NCI-H82 (cell line): ENCODE data around the gene GJC1.
A peak's percentile ranks its signal among the peaks of the same experiment; 100 is the strongest.

ENCODE experiments used
- DNase-seq: peaks from one replicate; lab custom pipeline; 2025; lab: John Stamatoyannopoulos, UW

The GJC1 gene

DNA sequence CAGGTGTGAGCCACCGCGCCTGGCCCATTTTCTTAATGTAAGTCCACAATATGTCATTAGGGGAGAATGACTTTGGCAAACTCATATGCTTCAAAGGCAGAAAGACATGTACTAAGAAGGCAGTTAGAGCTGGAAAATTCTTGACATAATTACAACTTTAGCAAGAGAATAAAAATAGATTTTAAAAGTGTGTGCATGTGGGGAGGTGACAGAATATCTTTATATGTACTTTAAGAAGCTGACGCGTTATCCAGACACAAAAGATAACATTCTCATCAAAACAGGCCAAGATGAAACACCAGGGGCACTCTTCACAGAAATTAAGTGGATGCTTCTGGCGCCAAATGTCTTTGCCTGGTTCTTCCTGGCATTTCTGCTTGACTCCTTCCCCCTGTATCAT, 28.2 kb downstream of the GJC1 start:
- DNase-seq: no peak

DNA sequence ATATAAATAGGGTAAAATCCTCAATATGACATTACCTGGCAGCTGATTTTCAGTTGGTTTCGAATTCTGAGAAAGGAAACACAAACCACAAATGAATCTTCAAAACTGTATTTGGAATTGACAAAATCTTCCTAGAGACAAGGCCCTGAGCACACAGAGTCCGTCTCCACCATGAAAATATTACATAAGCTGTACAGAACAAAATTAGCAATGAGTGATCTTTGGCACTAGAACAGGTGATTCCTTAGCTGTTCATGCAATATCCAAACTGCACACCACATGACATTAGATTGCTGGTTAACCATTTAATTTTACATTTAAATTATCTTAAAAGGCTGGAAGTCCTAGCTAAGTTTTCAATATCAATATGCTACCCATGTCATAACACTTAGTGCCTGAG, 31.7 kb downstream of the GJC1 start:
- DNase-seq: no peak

GRCh38 chr17:44797802-44798201, 32.3 kb downstream of the GJC1 start:
- DNase-seq: no peak

DNA sequence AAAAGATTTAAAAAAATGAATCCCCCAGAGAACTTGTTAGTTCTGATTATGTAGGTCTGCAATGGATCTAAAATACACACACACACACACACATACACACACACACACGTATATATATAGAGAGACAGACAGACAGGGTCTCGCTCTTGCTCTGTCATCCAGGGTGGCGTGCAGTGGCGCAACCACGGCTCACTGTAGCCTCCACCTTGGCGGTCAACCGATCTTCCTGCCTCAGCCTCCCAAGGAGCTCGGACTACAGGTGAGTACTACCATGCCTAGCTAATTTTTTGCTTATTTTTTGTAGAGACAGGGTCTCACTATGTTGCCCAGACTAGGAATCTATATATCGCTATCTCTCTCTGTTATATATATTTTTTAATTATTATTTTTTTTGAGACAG, 33.4 kb downstream of the GJC1 start:
- no peak for DNase-seq

- no peak for DNase-seq
Observed at GRCh38 chr17:44795928-44796327, 34.2 kb downstream of the GJC1 start.

DNA sequence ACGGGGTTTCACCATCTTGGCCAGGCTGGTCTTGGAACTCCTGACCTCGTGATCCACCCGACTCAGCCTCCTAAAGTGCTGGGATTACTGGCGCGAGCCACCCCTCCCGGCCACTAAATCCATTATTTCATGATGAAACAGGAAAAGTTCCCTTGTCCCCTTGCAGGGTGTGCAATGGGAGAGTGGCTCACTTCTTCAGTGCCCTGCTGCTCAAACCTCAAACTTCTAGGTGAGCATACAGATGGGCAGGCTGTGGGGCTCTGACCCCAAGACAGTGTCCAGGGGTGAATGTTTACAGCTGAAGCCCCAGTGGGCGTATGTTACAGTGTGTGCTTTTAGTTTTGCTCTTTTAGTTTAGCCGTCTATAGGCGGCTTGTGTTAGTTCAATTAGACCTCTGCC, 34.7 kb downstream of the GJC1 start:
- DNase-seq: no peak

GRCh38 chr17:44794851-44795413, 35.2 kb downstream of the GJC1 start:
- no peak for DNase-seq

DNA sequence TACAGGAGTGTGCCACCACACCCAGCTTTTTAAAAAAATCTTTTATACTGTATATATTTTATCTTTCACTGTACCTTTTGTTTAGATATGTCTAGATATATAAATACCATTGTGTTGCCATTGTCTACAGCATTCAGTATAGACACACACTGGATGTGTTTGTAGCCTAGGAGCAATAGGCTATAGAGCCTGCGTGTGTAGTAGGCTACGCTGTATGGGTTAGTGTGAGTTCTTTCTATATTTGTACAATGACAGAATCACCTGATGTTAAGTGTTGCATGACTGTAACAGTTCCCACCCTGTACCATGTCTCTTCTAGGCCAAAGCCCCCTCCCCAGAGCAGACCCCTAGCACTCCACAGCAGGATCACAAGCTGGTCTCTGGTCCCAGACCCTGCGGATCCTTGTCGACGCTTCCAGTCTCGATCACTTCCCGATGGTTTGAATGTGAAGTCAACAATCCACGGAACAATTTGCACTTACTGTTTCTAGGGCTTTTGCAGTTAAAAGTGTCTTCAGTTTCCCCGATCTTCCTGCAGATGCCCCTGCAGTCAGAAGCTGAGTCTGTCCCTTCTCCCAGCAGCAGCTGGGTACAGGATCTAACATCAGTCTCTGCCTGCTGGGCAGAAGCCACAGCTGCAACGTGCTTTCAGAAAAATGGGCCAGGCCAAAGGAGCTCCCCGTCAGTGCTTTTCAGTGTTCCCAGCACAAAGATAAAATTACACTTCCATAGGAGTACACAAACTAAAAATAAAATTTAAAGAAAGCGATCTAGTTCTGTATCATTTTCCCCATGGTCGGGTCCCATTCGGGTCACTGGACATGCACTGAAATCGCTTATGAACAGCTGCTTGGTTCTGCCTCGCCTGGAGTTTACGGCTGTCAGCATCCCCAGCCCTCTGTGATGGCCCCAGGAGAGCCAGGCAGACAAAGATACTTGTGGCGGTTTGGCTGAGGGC, 35.9 kb downstream of the GJC1 start:
- no peak for DNase-seq

DNA sequence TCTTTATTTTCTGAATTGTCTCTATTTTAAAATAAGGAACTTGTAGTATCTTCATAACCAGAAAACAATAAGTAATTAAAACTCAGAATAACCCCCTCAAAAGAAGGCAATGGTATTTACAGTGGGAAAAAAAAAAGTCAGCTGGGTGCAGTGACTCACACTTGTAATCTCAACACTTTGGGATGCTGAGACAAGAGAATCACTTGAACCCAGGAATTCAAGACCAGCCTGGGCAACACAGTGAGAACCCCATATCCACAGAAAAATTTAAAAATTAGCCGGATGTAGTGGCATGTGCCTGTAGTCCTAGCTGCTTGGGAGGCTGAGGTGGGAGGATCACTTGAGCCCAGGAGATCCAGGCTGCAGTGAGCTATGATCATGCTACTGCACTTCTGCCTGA, 37.8 kb downstream of the GJC1 start:
- no peak for DNase-seq

- DNase-seq: no peak
Observed at GRCh38 chr17:44788139-44788538, 41.9 kb downstream of the GJC1 start.

GRCh38 chr17:44787271-44787940, 42.7 kb downstream of the GJC1 start:
- DNase-seq: no peak

DNA sequence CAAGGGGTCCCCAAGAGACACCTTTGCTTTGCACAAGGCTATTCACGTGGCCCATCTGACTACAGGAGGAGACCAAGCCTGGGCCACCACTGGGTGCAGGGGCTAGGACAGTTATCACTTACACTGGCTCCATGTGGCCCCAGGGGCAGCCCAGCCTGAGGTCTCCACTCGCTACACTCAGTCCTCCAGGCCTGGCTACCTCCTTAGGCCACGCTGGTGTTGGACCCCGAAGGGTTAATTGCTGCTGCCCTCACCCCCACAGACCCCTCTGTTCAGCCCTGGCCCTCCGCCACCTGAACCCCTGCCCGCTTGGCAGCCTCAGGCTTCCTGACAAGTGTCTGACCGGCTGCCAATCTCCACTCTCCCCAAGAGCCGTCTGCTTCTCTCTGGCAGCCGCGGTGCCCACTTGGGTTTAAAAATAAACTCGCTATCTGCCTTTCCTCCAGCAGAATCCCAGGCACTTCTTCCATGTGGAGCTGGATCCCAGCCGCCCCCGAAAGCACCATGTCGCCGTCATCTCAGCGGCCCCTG, 43.5 kb downstream of the GJC1 start:
- DNase-seq: no peak

DNA sequence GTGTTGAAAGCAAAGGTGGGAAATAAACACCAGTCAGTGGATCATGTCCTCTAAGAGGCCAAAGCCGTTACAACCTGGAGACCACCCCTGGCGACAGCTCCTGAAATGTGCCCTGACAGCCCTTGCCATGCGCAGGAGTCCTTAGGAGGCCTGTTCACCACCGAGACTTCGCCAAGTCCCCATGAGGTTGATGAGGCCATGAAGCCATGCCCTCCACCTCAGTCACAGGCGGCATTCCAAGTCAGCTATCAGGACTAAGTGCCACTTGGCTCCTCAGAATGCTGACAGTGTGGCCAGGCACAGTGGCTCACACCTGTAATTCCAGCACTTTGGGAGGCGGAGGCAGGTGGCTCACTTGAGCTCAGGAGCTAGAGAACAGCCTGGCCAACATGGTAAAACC, 44.2 kb downstream of the GJC1 start:
- DNase-seq: no peak

- no peak for DNase-seq
Observed at GRCh38 chr17:44782326-44782850, 47.7 kb downstream of the GJC1 start.

DNA sequence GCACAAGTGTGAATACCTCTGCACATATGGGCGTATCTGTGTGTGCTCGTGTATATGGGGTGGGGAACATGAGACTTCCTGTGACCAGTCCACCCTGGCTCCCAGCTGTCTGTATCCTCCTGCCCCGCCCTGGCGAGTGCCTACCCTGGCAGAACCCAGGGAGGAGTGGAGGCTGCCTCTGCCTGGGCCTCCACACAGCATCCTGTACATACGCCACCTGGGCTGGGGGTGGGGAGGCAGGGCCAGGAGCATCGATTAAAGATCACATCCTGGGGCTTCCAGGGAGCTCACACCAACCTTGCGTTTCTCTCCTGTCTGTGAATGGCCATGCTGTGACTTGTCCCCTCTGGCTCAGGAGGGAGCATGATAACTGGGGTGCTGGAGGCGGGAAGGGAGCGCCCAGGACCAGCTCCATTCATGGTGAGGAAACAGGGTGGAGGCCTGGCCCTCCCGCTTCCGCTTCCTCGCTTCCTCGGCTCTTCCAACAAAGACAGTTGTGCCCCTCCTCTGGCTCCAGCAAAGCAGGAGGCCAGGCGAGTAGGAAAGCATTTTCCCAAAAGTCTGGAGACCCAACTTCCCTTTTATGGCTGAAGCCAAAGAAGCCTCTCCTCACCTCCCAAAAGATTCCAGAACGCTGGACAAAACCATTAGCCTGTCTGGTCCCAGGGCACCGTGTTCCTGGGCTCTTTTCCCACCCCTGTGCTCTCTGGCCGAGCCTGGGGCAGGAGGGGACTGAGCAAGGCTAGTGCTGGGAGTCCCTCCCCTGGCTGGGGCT, 48.3 kb downstream of the GJC1 start:
- DNase-seq: no peak

GRCh38 chr17:44780845-44781480, 49.1 kb downstream of the GJC1 start:
- DNase-seq: no peak

DNA sequence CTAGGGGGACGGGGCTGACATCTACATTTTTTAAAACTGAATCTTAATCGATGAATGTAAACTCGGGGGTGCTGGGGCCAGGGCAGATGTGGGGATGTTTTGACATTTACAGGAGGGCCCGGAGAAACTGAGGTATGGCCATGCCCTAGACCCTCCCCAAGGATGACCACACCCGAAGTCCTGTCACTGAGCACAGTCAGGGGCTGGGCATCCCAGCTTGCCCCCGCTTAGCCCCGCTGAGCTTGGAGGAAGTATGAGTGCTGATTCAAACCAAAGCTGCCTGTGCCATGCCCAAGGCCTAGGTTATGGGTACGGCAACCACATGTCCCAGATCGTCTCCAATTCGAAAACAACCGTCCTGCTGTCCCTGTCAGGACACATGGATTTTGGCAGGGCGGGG, 49.9 kb downstream of the GJC1 start:
- no peak for DNase-seq

DNA sequence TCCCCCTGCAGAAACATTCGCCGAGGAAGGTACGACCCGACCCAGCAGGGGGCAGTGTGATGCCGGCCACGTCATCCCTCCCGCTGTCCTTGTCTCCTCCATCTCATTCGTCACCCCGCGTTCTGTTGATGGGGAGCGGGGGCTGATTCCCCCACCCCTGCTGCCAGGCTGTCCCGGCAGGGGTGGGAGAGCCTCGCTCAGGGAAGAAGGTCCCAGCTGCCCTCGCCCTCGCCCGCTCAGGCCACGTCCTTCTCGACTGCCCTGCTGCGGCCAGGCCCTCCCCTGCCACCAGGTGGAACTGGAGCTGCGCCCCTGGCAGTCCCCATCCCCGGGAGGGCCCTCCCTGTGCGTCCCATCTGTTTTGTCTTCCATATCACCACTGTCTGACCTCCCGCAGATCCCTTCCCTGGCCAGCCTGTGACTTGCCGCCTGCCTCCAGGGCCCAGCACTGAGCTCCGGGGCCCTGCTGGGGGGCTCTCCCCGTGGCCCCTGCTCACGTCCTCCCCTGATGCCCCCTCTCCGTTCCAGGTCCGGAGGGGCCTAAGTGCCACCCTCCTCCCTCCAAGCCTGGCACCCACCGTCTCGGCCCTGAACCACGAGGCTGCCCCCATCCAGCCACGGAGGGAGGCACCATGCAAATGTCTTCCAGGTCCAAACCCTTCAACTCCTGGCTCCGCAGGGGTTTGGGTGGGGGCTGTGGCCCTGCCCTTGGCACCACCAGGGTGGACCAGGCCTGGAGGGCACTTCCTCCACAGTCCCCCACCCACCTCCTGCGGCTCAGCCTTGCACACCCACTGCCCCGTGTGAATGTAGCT, 50.7 kb downstream of the GJC1 start:
- DNase-seq: peak; percentile 91

- DNase-seq: no peak
Observed at GRCh38 chr17:44778656-44779210, 51.4 kb downstream of the GJC1 start.
